Hepatocyte (in vitro differentiated cells): ENCODE measurements around the gene IL10. TPM values are rescaled to one million over a fixed set of nuclear protein-coding genes. Genes with fewer than 3 reads are reported as not detected.

Experiments
- DNase-seq: peaks from one replicate; pipeline ENCODE4 v3.0.0-alpha.2; 2016; ENCODE audit warnings: low spot score
- H2AFZ ChIP-seq: fragments of 200-600 bp; sonication (generic); 2 replicates; pipeline ENCODE4 v1.6.0; 2016; ENCODE audit warnings: antibody characterized with exemption, mild to moderate bottlenecking
- H3K27ac ChIP-seq: fragments of 200-600 bp; sonication (generic); 2 replicates; pipeline ENCODE4 v1.5.1; 2016; ENCODE audit warnings: mild to moderate bottlenecking
- H3K27me3 ChIP-seq: fragments of 200-600 bp; sonication (generic); 2 replicates; pipeline ENCODE4 v1.6.1; 2016
- H3K36me3 ChIP-seq: fragments of 200-600 bp; sonication (generic); replicated peaks from 2 replicates; pipeline ENCODE4 v1.5.1; 2016; ENCODE audit warnings: low read depth; ENCODE audit not compliant: insufficient read depth
- H3K4me1 ChIP-seq: fragments of 200-600 bp; sonication (generic); 2 replicates; pipeline ENCODE4 v1.5.1; 2016; ENCODE audit warnings: mild to moderate bottlenecking, moderate library complexity; ENCODE audit not compliant: insufficient read depth
- H3K4me2 ChIP-seq: fragments of 200-600 bp; sonication (generic); 2 replicates; pipeline ENCODE4 v1.6.0; 2016
- H3K4me3 ChIP-seq: fragments of 200-600 bp; sonication (generic); 2 replicates; pipeline ENCODE4 v1.5.1; 2016; ENCODE audit warnings: mild to moderate bottlenecking
- H3K79me2 ChIP-seq: fragments of 200-600 bp; sonication (generic); 2 replicates; pipeline ENCODE4 v1.6.0; 2017; ENCODE audit warnings: mild to moderate bottlenecking
- H3K9me2 ChIP-seq: fragments of 200-600 bp; sonication (generic); replicated peaks from 2 replicates; pipeline ENCODE4 v1.6.0; 2017; ENCODE audit warnings: mild to moderate bottlenecking; ENCODE audit not compliant: insufficient read depth
- H3K9me3 ChIP-seq: fragments of 200-600 bp; sonication (generic); 2 replicates; pipeline ENCODE4 v1.5.1; 2016; ENCODE audit warnings: low read depth, mild to moderate bottlenecking
- H4K20me1 ChIP-seq: fragments of 200-600 bp; sonication (generic); 2 replicates; pipeline ENCODE4 v1.6.0; 2016; ENCODE audit warnings: mild to moderate bottlenecking; ENCODE audit not compliant: insufficient read depth, poor library complexity, severe bottlenecking
- EZH2 ChIP-seq: fragments of 200-600 bp; sonication (generic); IDR thresholded peaks from 2 replicates; pipeline ENCODE4 v1.6.1; 2016; ENCODE audit warnings: antibody characterized with exemption, mild to moderate bottlenecking, borderline replicate concordance
- EZH2phosphoT487 ChIP-seq: fragments of 200-600 bp; sonication (generic); IDR thresholded peaks from one replicate; pipeline ENCODE4 v1.6.1; 2018; ENCODE audit warnings: antibody characterized with exemption, mild to moderate bottlenecking, low read depth, moderate library complexity; ENCODE audit not compliant: unreplicated experiment, severe bottlenecking
- WGBS: methylation state at CpG from one replicate; pipeline ENCODE4 v1.1.6; 2016; ENCODE audit warnings: low lambda C conversion rate; ENCODE audit errors: missing lambda C conversion rate; 5-methylcytosine and 5-hydroxymethylcytosine counted together
- polyA plus RNA-seq: library from polyadenylated mRNA; unstranded; fragments of >200 nt; fragmentation: Nextera tagmentation; extraction: Ambion mirVana; gene quantifications from 2 replicates; pipeline ENCODE4 v1.2.1, GENCODE V29; 2016
- total RNA-seq: library from RNA; depleted of rRNA; stranded (reverse); fragments of >200 nt; gene quantifications from 2 replicates; pipeline ENCODE4 v1.2.3, GENCODE V29; 2014
- TF ChIP-seq, protein P1 (sequence below): fragments of 200-600 bp; sonication (generic); IDR thresholded peaks from 2 replicates; pipeline ENCODE4 v1.5.1; 2016; ENCODE audit warnings: antibody characterized with exemption, mild to moderate bottlenecking; ENCODE audit not compliant: poor library complexity

Gene IL10
- total and polyA plus RNA-seq, 2 experiments from 2014 or later = 0.50 TPM; not detected in 1

- Histone ChIP-seq H3K36me3 (no peaks in the 10 kb centered on the region), H3K4me3 (no peak overlapping the region), H3K27ac (no peak overlapping the region), H3K9me3 (no peaks in the 10 kb centered on the region), H4K20me1 (peaks cover 93% of the 10 kb centered on the region), H3K4me2 (no peak overlapping the region), H2AFZ (no peak overlapping the region), H3K79me2 (peaks cover 97% of the 10 kb centered on the region), H3K27me3 (no peaks in the 10 kb centered on the region), H3K9me2 (no peaks in the 10 kb centered on the region), H3K4me1 (peaks cover 10% of the 10 kb centered on the region)
- 73% methylated on average over 4 of the region's 4 CpGs for WGBS
- no peak for DNase-seq
- no peak for TF ChIP-seq EZH2
- TF ChIP-seq EZH2phosphoT487 = no peak
- TF ChIP-seq, protein P1, sequence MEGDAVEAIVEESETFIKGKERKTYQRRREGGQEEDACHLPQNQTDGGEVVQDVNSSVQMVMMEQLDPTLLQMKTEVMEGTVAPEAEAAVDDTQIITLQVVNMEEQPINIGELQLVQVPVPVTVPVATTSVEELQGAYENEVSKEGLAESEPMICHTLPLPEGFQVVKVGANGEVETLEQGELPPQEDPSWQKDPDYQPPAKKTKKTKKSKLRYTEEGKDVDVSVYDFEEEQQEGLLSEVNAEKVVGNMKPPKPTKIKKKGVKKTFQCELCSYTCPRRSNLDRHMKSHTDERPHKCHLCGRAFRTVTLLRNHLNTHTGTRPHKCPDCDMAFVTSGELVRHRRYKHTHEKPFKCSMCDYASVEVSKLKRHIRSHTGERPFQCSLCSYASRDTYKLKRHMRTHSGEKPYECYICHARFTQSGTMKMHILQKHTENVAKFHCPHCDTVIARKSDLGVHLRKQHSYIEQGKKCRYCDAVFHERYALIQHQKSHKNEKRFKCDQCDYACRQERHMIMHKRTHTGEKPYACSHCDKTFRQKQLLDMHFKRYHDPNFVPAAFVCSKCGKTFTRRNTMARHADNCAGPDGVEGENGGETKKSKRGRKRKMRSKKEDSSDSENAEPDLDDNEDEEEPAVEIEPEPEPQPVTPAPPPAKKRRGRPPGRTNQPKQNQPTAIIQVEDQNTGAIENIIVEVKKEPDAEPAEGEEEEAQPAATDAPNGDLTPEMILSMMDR = no peak
Observed at GRCh38 chr1:206723462-206723804, 48.9 kb downstream of the IL10 start.

DNA sequence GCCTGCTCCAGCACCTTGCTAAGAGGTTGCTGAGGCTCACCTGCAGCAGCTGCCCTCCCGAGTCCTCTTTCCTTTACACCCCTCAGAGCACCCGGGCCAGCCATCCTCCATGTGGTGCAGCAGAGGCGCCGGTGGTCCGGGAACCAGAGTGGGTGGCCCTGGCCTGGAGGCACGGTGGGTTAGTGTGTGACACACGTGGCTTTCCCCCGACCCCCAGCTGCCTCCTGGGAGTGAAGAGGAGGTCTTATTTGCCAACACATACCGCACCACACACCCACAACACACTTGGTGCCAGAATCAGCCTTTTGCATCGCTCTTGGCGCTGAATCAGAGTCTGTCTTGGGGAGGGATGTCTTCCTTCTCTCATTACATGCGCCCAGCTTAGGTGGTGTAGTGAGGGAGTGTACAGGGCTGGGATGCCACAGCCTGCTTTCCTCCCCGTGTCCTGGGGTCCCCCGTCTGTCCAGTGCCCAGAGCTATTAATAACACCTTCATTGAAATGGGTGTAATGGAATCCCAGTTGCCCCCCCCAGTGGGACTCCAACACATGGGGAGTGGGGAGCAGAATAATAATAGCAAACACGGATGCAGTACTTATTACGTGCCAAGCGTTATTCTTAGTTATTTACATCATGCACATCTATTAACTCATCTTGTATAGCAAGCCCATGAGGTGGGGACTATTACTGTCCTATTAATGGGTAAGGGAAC lies 49.4 kb downstream of the IL10 start:
- TF ChIP-seq, protein P1 = no peak
- TF ChIP-seq EZH2phosphoT487 (no peak), EZH2 (no peak)
- peaks cover 97% of the 10 kb centered on the region for H3K79me2 ChIP-seq
- no peaks in the 10 kb centered on the region for H3K27me3 ChIP-seq
- 89% methylated on average over 17 of the region's 17 CpGs for WGBS
- peaks cover 92% of the 10 kb centered on the region for H4K20me1 ChIP-seq
- H3K4me3 ChIP-seq = no peak overlapping the region
- H3K27ac ChIP-seq = no peak overlapping the region
- no peaks in the 10 kb centered on the region for H3K36me3 ChIP-seq
- no peak for DNase-seq
- H3K9me3 ChIP-seq = no peaks in the 10 kb centered on the region
- H2AFZ ChIP-seq = no peak overlapping the region
- H3K4me2 ChIP-seq = no peak overlapping the region
- peaks cover 10% of the 10 kb centered on the region for H3K4me1 ChIP-seq
- no peaks in the 10 kb centered on the region for H3K9me2 ChIP-seq

DNA sequence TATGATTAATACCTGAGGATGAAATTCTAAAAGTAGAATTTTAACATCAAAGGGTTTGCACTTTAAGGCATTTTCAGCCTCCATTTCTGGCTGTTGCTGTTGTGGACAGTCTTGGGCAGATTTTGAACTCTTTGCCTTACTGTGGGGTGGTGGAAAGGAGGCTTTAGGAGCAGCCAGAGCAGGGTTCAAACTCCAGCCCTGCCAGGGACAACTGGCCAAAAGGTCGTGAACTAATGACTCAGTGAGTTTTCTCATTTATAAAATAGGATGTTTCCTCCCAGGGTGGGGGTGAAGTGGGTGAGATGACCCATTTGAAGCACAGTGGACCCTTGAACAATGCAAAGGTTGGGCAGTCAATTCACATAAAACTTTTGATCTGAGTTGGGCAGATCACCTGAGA lies 50.8 kb downstream of the IL10 start:
- WGBS = 93% methylated on average over 1 of the region's 1 CpG

More for the DNA sequence above, 50.8 kb downstream of the IL10 start:
- DNase-seq = no peak
- H3K79me2 ChIP-seq = peaks cover 97% of the 10 kb centered on the region
- TF ChIP-seq EZH2phosphoT487 (no peak), EZH2 (no peak)
- TF ChIP-seq, protein P1 = no peak
- H3K9me3 ChIP-seq = no peaks in the 10 kb centered on the region
- no peaks in the 10 kb centered on the region for H3K36me3 ChIP-seq
- H3K9me2 ChIP-seq = no peaks in the 10 kb centered on the region
- H2AFZ ChIP-seq = no peak overlapping the region
- H3K4me3 ChIP-seq = no peak overlapping the region
- no peak overlapping the region for H3K27ac ChIP-seq
- no peak overlapping the region for H3K4me2 ChIP-seq
- no peaks in the 10 kb centered on the region for H3K27me3 ChIP-seq
- H4K20me1 ChIP-seq = peaks cover 93% of the 10 kb centered on the region
- H3K4me1 ChIP-seq = peaks cover 10% of the 10 kb centered on the region
